ENCODE data around the gene IGFLR1.

- TF ChIP-seq YY1 (IDR thresholded peaks at IDR 0.05; ENCODE audit: insufficient read depth, insufficient read length) (no peak), ZNF274 (IDR thresholded peaks at IDR 0.05; ENCODE audit: low read depth, low read length) (no peak)
Observed at GRCh38 chr19:35780717-35781116, 38.5 kb upstream of the IGFLR1 start.
